ENCODE measurements around the gene ST8SIA6.
"Not testable (repeated sequence)": the region's sequence is repeated elsewhere in the genome, so short reads cannot be mapped to it uniquely, and the experiment has no call there.

Gene ST8SIA6

GRCh38 chr10:17351506-17351905 is 102.9 kb downstream of the ST8SIA6 start:
- no peak overlapping the region for H3K9ac ChIP-seq (ENCODE audit: low read length)
- H3K36me3 ChIP-seq (ENCODE audit: control insufficient read depth, low read depth, low read length): no peaks in the 10 kb centered on the region
- no peaks in the 10 kb centered on the region for H3K27me3 ChIP-seq (ENCODE audit: control insufficient read depth, insufficient read depth, low read length)
- no peak overlapping the region for H3K27ac ChIP-seq (ENCODE audit: low read length)
- no peak overlapping the region for H3K4me3 ChIP-seq (ENCODE audit: low read length)
- H3K4me1 ChIP-seq (ENCODE audit: control insufficient read depth, low read depth, low read length): no peaks in the 10 kb centered on the region
- no peaks in the 10 kb centered on the region for H3K9me3 ChIP-seq (ENCODE audit: control insufficient read depth, low read depth, low read length)

GRCh38 chr10:17349717-17350116 is 104.7 kb downstream of the ST8SIA6 start:
- no peaks in the 10 kb centered on the region for H3K36me3 ChIP-seq (ENCODE audit: control insufficient read depth, low read depth, low read length)
- H3K9ac ChIP-seq (ENCODE audit: low read length): no peak overlapping the region
- no peaks in the 10 kb centered on the region for H3K4me1 ChIP-seq (ENCODE audit: control insufficient read depth, low read depth, low read length)
- H3K4me3 ChIP-seq (ENCODE audit: low read length): no peak overlapping the region
- no peaks in the 10 kb centered on the region for H3K27me3 ChIP-seq (ENCODE audit: control insufficient read depth, insufficient read depth, low read length)
- H3K9me3 ChIP-seq (ENCODE audit: control insufficient read depth, low read depth, low read length): no peaks in the 10 kb centered on the region
- no peak overlapping the region for H3K27ac ChIP-seq (ENCODE audit: low read length)

- no peak overlapping the region for H3K4me3 ChIP-seq (ENCODE audit: low read length)
- H3K36me3 ChIP-seq (ENCODE audit: control insufficient read depth, low read depth, low read length): no peaks in the 10 kb centered on the region
- no peaks in the 10 kb centered on the region for H3K9me3 ChIP-seq (ENCODE audit: control insufficient read depth, low read depth, low read length)
- H3K27ac ChIP-seq (ENCODE audit: low read length): no peak overlapping the region
- no peaks in the 10 kb centered on the region for H3K27me3 ChIP-seq (ENCODE audit: control insufficient read depth, insufficient read depth, low read length)
- no peaks in the 10 kb centered on the region for H3K4me1 ChIP-seq (ENCODE audit: control insufficient read depth, low read depth, low read length)
- no peak overlapping the region for H3K9ac ChIP-seq (ENCODE audit: low read length)
Observed at GRCh38 chr10:17348501-17349349, 105.7 kb downstream of the ST8SIA6 start.

GRCh38 chr10:17348011-17348500 is 106.3 kb downstream of the ST8SIA6 start:
- Histone ChIP-seq H3K9me3 (ENCODE audit: control insufficient read depth, low read depth, low read length) (no peaks in the 10 kb centered on the region), H3K4me3 (ENCODE audit: low read length) (no peak overlapping the region), H3K36me3 (ENCODE audit: control insufficient read depth, low read depth, low read length) (no peaks in the 10 kb centered on the region), H3K9ac (ENCODE audit: low read length) (no peak overlapping the region), H3K27ac (ENCODE audit: low read length) (no peak overlapping the region), H3K4me1 (ENCODE audit: control insufficient read depth, low read depth, low read length) (no peaks in the 10 kb centered on the region), H3K27me3 (ENCODE audit: control insufficient read depth, insufficient read depth, low read length) (no peaks in the 10 kb centered on the region)

GRCh38 chr10:17344206-17344605 is 110.2 kb downstream of the ST8SIA6 start:
- no peak overlapping the region for H3K4me3 ChIP-seq (ENCODE audit: low read length)
- no peak overlapping the region for H3K27ac ChIP-seq (ENCODE audit: low read length)
- no peak overlapping the region for H3K9ac ChIP-seq (ENCODE audit: low read length)
- H3K36me3 ChIP-seq (ENCODE audit: control insufficient read depth, low read depth, low read length): no peaks in the 10 kb centered on the region
- no peaks in the 10 kb centered on the region for H3K27me3 ChIP-seq (ENCODE audit: control insufficient read depth, insufficient read depth, low read length)
- no peaks in the 10 kb centered on the region for H3K9me3 ChIP-seq (ENCODE audit: control insufficient read depth, low read depth, low read length)
- no peaks in the 10 kb centered on the region for H3K4me1 ChIP-seq (ENCODE audit: control insufficient read depth, low read depth, low read length)

GRCh38 chr10:17343118-17343517 is 111.3 kb downstream of the ST8SIA6 start:
- Histone ChIP-seq H3K9me3 (ENCODE audit: control insufficient read depth, low read depth, low read length) (no peaks in the 10 kb centered on the region), H3K27ac (ENCODE audit: low read length) (no peak overlapping the region), H3K4me1 (ENCODE audit: control insufficient read depth, low read depth, low read length) (no peaks in the 10 kb centered on the region), H3K9ac (ENCODE audit: low read length) (no peak overlapping the region), H3K27me3 (ENCODE audit: control insufficient read depth, insufficient read depth, low read length) (no peaks in the 10 kb centered on the region), H3K36me3 (ENCODE audit: control insufficient read depth, low read depth, low read length) (no peaks in the 10 kb centered on the region), H3K4me3 (ENCODE audit: low read length) (no peak overlapping the region)

GRCh38 chr10:17340144-17340829 is 114.1 kb downstream of the ST8SIA6 start:
- H3K27me3 ChIP-seq (ENCODE audit: control insufficient read depth, insufficient read depth, low read length): no peaks in the 10 kb centered on the region
- H3K4me3 ChIP-seq (ENCODE audit: low read length): no peak overlapping the region
- H3K36me3 ChIP-seq (ENCODE audit: control insufficient read depth, low read depth, low read length): no peaks in the 10 kb centered on the region
- no peaks in the 10 kb centered on the region for H3K9me3 ChIP-seq (ENCODE audit: control insufficient read depth, low read depth, low read length)
- no peak overlapping the region for H3K27ac ChIP-seq (ENCODE audit: low read length)
- no peaks in the 10 kb centered on the region for H3K4me1 ChIP-seq (ENCODE audit: control insufficient read depth, low read depth, low read length)
- no peak overlapping the region for H3K9ac ChIP-seq (ENCODE audit: low read length)

GRCh38 chr10:17335065-17335464 is 119.3 kb downstream of the ST8SIA6 start:
- Histone ChIP-seq H3K9me3 (ENCODE audit: control insufficient read depth, low read depth, low read length) (no peaks in the 10 kb centered on the region), H3K36me3 (ENCODE audit: control insufficient read depth, low read depth, low read length) (no peaks in the 10 kb centered on the region), H3K27ac (ENCODE audit: low read length) (no peak overlapping the region), H3K4me1 (ENCODE audit: control insufficient read depth, low read depth, low read length) (no peaks in the 10 kb centered on the region), H3K27me3 (ENCODE audit: control insufficient read depth, insufficient read depth, low read length) (no peaks in the 10 kb centered on the region), H3K9ac (ENCODE audit: low read length) (no peak overlapping the region), H3K4me3 (ENCODE audit: low read length) (no peak overlapping the region)

GRCh38 chr10:17330501-17330900 is 123.9 kb downstream of the ST8SIA6 start:
- Histone ChIP-seq H3K27ac (ENCODE audit: low read length) (no peak overlapping the region), H3K4me3 (ENCODE audit: low read length) (no peak overlapping the region), H3K9me3 (ENCODE audit: control insufficient read depth, low read depth, low read length) (no peaks in the 10 kb centered on the region), H3K4me1 (ENCODE audit: control insufficient read depth, low read depth, low read length) (no peaks in the 10 kb centered on the region), H3K36me3 (ENCODE audit: control insufficient read depth, low read depth, low read length) (no peaks in the 10 kb centered on the region), H3K27me3 (ENCODE audit: control insufficient read depth, insufficient read depth, low read length) (no peaks in the 10 kb centered on the region), H3K9ac (ENCODE audit: low read length) (no peak overlapping the region)

- no peak overlapping the region for H3K27ac ChIP-seq (ENCODE audit: low read length)
- H3K9me3 ChIP-seq (ENCODE audit: control insufficient read depth, low read depth, low read length): no peaks in the 10 kb centered on the region
- H3K4me1 ChIP-seq (ENCODE audit: control insufficient read depth, low read depth, low read length): no peaks in the 10 kb centered on the region
- H3K9ac ChIP-seq (ENCODE audit: low read length): no peak overlapping the region
- no peaks in the 10 kb centered on the region for H3K36me3 ChIP-seq (ENCODE audit: control insufficient read depth, low read depth, low read length)
- H3K27me3 ChIP-seq (ENCODE audit: control insufficient read depth, insufficient read depth, low read length): no peaks in the 10 kb centered on the region
- H3K4me3 ChIP-seq (ENCODE audit: low read length): no peak overlapping the region
Observed at GRCh38 chr10:17326377-17326776, 128.0 kb downstream of the ST8SIA6 start.

GRCh38 chr10:17321957-17322356 is 132.4 kb downstream of the ST8SIA6 start:
- not testable (repeated sequence) for H3K36me3 ChIP-seq (ENCODE audit: control insufficient read depth, low read depth, low read length); H3K4me3 ChIP-seq (ENCODE audit: low read length); H3K27ac ChIP-seq (ENCODE audit: low read length); H3K27me3 ChIP-seq (ENCODE audit: control insufficient read depth, insufficient read depth, low read length); H3K9me3 ChIP-seq (ENCODE audit: control insufficient read depth, low read depth, low read length); H3K4me1 ChIP-seq (ENCODE audit: control insufficient read depth, low read depth, low read length); H3K9ac ChIP-seq (ENCODE audit: low read length)
